ENCODE data around the gene TTC7B.

The TTC7B gene

GRCh38 chr14:90803249-90803648 is 13.0 kb downstream of the TTC7B start:
- TF ChIP-seq USF1 (IDR thresholded peaks at IDR 0.05): no peak
- TF ChIP-seq RAD21 (IDR thresholded peaks at IDR 0.05; ENCODE audit: low read depth): no peak
- TF ChIP-seq MAX (IDR thresholded peaks at IDR 0.05): no peak
- no peak for TF ChIP-seq EGR1 (IDR thresholded peaks at IDR 0.05)
- no peak for TF ChIP-seq ZBTB7A (IDR thresholded peaks at IDR 0.05; ENCODE audit: low read depth)
- TF ChIP-seq EP300 (IDR thresholded peaks at IDR 0.05; ENCODE audit: borderline replicate concordance): no peak

GRCh38 chr14:90799420-90799819 is 16.8 kb downstream of the TTC7B start:
- TF ChIP-seq REST (IDR thresholded peaks at IDR 0.05; ENCODE audit: low read depth) (no peak), FOXM1 (IDR thresholded peaks at IDR 0.05; ENCODE audit: borderline replicate concordance, low read depth) (no peak), TAF1 (IDR thresholded peaks at IDR 0.05; ENCODE audit: low read depth) (no peak), TEAD4 (IDR thresholded peaks at IDR 0.05) (no peak), NFIC (IDR thresholded peaks at IDR 0.05) (no peak)

- TF ChIP-seq RAD21 (IDR thresholded peaks at IDR 0.05; ENCODE audit: low read depth) (no peak), TAF1 (IDR thresholded peaks at IDR 0.05; ENCODE audit: low read depth) (no peak), CREB1 (IDR thresholded peaks at IDR 0.05; ENCODE audit: low read depth) (no peak), ZBTB7A (IDR thresholded peaks at IDR 0.05; ENCODE audit: low read depth) (no peak), FOXM1 (IDR thresholded peaks at IDR 0.05; ENCODE audit: borderline replicate concordance, low read depth) (no peak), NFIC (IDR thresholded peaks at IDR 0.05) (no peak), EP300 (IDR thresholded peaks at IDR 0.05; ENCODE audit: borderline replicate concordance) (no peak), TCF12 (IDR thresholded peaks at IDR 0.05; ENCODE audit: low read depth) (no peak), USF1 (IDR thresholded peaks at IDR 0.05) (no peak), TEAD4 (IDR thresholded peaks at IDR 0.05) (no peak), YY1 (IDR thresholded peaks at IDR 0.05; ENCODE audit: low read depth) (no peak)
Observed at GRCh38 chr14:90797919-90798318, 18.3 kb downstream of the TTC7B start.

- TF ChIP-seq YY1 (IDR thresholded peaks at IDR 0.05; ENCODE audit: low read depth): no peak
- no peak for TF ChIP-seq USF1 (IDR thresholded peaks at IDR 0.05)
- TF ChIP-seq EP300 (IDR thresholded peaks at IDR 0.05; ENCODE audit: borderline replicate concordance): no peak
- no peak for TF ChIP-seq REST (IDR thresholded peaks at IDR 0.05; ENCODE audit: low read depth)
- TF ChIP-seq TCF12 (IDR thresholded peaks at IDR 0.05; ENCODE audit: low read depth): no peak
- TF ChIP-seq FOXM1 (IDR thresholded peaks at IDR 0.05; ENCODE audit: borderline replicate concordance, low read depth): no peak
- TF ChIP-seq ZBTB7A (IDR thresholded peaks at IDR 0.05; ENCODE audit: low read depth): no peak
- TF ChIP-seq NFIC (IDR thresholded peaks at IDR 0.05): no peak
- TF ChIP-seq TAF1 (IDR thresholded peaks at IDR 0.05; ENCODE audit: low read depth): no peak
Observed at GRCh38 chr14:90797451-90797850, 18.8 kb downstream of the TTC7B start.

- TF ChIP-seq CREB1 (IDR thresholded peaks at IDR 0.05; ENCODE audit: low read depth) (no peak), CEBPB (IDR thresholded peaks at IDR 0.05) (no peak), FOXM1 (IDR thresholded peaks at IDR 0.05; ENCODE audit: borderline replicate concordance, low read depth) (no peak), ZBTB7A (IDR thresholded peaks at IDR 0.05; ENCODE audit: low read depth) (no peak), RAD21 (IDR thresholded peaks at IDR 0.05; ENCODE audit: low read depth) (no peak)
Observed at GRCh38 chr14:90796329-90796728, 19.9 kb downstream of the TTC7B start.

- no peak for TF ChIP-seq USF1 (IDR thresholded peaks at IDR 0.05)
- no peak for TF ChIP-seq ZBTB7A (IDR thresholded peaks at IDR 0.05; ENCODE audit: low read depth)
- no peak for TF ChIP-seq FOXM1 (IDR thresholded peaks at IDR 0.05; ENCODE audit: borderline replicate concordance, low read depth)
- no peak for TF ChIP-seq TAF1 (IDR thresholded peaks at IDR 0.05; ENCODE audit: low read depth)
- TF ChIP-seq RAD21 (IDR thresholded peaks at IDR 0.05; ENCODE audit: low read depth): no peak
- no peak for TF ChIP-seq CEBPB (IDR thresholded peaks at IDR 0.05)
- TF ChIP-seq EP300 (IDR thresholded peaks at IDR 0.05; ENCODE audit: borderline replicate concordance): no peak
- no peak for TF ChIP-seq EGR1 (IDR thresholded peaks at IDR 0.05)
- TF ChIP-seq NFIC (IDR thresholded peaks at IDR 0.05): no peak
- no peak for TF ChIP-seq MAX (IDR thresholded peaks at IDR 0.05)
- TF ChIP-seq REST (IDR thresholded peaks at IDR 0.05; ENCODE audit: low read depth): no peak
- TF ChIP-seq CREB1 (IDR thresholded peaks at IDR 0.05; ENCODE audit: low read depth): no peak
- no peak for TF ChIP-seq YY1 (IDR thresholded peaks at IDR 0.05; ENCODE audit: low read depth)
- TF ChIP-seq TCF12 (IDR thresholded peaks at IDR 0.05; ENCODE audit: low read depth): no peak
- no peak for TF ChIP-seq TEAD4 (IDR thresholded peaks at IDR 0.05)
Observed at GRCh38 chr14:90795744-90796143, 20.5 kb downstream of the TTC7B start.
